HepG2 (cell line): ENCODE data around the gene GPC3. TPM values are rescaled to one million over a fixed set of nuclear protein-coding genes. Genes with fewer than 3 reads are reported as not detected.
A peak's percentile ranks its signal among the peaks of the same experiment; 100 is the strongest.
"Not testable (repeated sequence)": the region's sequence is repeated elsewhere in the genome, so short reads cannot be mapped to it uniquely, and the experiment has no call there.

Source experiments
- ATAC-seq: fragments of 200-7000 bp; cut with Tn5 transposase; 3 replicates; pipeline ENCODE4 v1.9.1; 2020; ENCODE audit warnings: mild to moderate bottlenecking, moderate library complexity
- BruUV-seq: library from RNA; stranded (reverse); fragments of 400-500 nt; replicated peaks from 2 replicates; lab custom pipeline; 2021; lab: Mats Ljungman, UMichigan
- CTCF ChIA-PET: fragments of 300-600 bp; formaldehyde crosslinking; extraction: SDS; loops from one replicate; lab custom pipeline; 2021; ENCODE audit warnings: low total read pairs, inconsistent platforms, low intra/inter-chr PET ratio; lab: Yijun Ruan, JAX
- POLR2A ChIA-PET: fragments of 350-600 bp; sonication (Branson Sonifier 250); formaldehyde crosslinking; loops from one replicate; lab custom pipeline; 2020; ENCODE audit warnings: antibody characterized with exemption, inconsistent platforms; lab: Yijun Ruan, JAX
- DNase-seq: peaks from one replicate; pipeline ENCODE4 v3.0.0-alpha.2; 2015; ENCODE audit warnings: low spot score
- FAIRE-seq: peaks from 3 replicates; lab custom pipeline; 2011; peaks lifted over from hg19 to GRCh38; lab: Jason Lieb, UNC
- H2AFZ ChIP-seq: one replicate; pipeline ENCODE4 v1.6.1; 2011; ENCODE audit warnings: low read length, inconsistent platforms
- H3K27ac ChIP-seq: fragments of 300-600 bp; 3 replicates; pipeline ENCODE4 v1.8.0; 2011; ENCODE audit warnings: mixed run types, mild to moderate bottlenecking, mixed read lengths, low read length, inconsistent platforms; ENCODE audit not compliant: insufficient read depth; ENCODE audit errors: extremely low read length
- H3K27me3 ChIP-seq, 2 experiments: fragments of 200-600 bp in 1 of 2; 2 replicates in 1 of 2; 3 replicates in 1 of 2; pipeline versions ENCODE4 v1.6.0 to v1.8.0; 2011; ENCODE audit warnings: low read length in 2 of 2, mild to moderate bottlenecking in 2 of 2, moderate library complexity in 2 of 2, inconsistent platforms in 1 of 2; ENCODE audit not compliant: insufficient read depth in 2 of 2, control insufficient read depth in 1 of 2
- H3K36me3 ChIP-seq, 2 experiments: fragments of 200-600 bp in 1 of 2; replicated peaks in 1 of 2; 2 replicates in 1 of 2; 3 replicates in 1 of 2; pipeline versions ENCODE4 v1.5.1 to v1.8.0; 2011; ENCODE audit warnings: low read length in 2 of 2, inconsistent platforms in 1 of 2; ENCODE audit not compliant: insufficient read depth in 2 of 2, control insufficient read depth in 1 of 2
- H3K4me1 ChIP-seq: 2 replicates; pipeline ENCODE4 v1.5.1; 2012; ENCODE audit warnings: low read length, inconsistent platforms; ENCODE audit not compliant: insufficient read depth
- H3K4me2 ChIP-seq: 2 replicates; pipeline ENCODE4 v1.6.0; 2011; ENCODE audit warnings: low read depth, low read length, inconsistent platforms
- H3K4me3 ChIP-seq, 3 experiments: fragments of 200-600 bp in 1 of 3; sonication (generic), shearing (Covaris generic) in 1 of 3; replicated peaks in 1 of 3; 2 replicates each; pipeline ENCODE4 v1.5.1; 2011 to 2016; ENCODE audit warnings: low read length in 3 of 3, inconsistent platforms in 2 of 3, low read depth in 2 of 3, mild to moderate bottlenecking in 2 of 3, control low read depth in 1 of 3, mixed read lengths in 1 of 3; ENCODE audit not compliant: insufficient read depth in 1 of 3
- H3K79me2 ChIP-seq: one replicate; pipeline ENCODE4 v1.6.1; 2011; ENCODE audit warnings: low read length, inconsistent platforms; ENCODE audit not compliant: insufficient read depth
- H3K9ac ChIP-seq: 2 replicates; pipeline ENCODE4 v1.6.0; 2011; ENCODE audit warnings: mild to moderate bottlenecking, low read depth, low read length, inconsistent platforms; ENCODE audit not compliant: insufficient read depth
- H3K9me3 ChIP-seq: 2 replicates; pipeline ENCODE4 v1.5.1; 2012; ENCODE audit warnings: mild to moderate bottlenecking, low read length
- H4K20me1 ChIP-seq: 2 replicates; pipeline ENCODE4 v1.6.0; 2011; ENCODE audit warnings: inconsistent platforms, mild to moderate bottlenecking, low read length, moderate library complexity; ENCODE audit not compliant: insufficient read depth
- FOXA1 ChIP-seq, 2 experiments: fragments of 450-650 bp in 1 of 2; sonication (generic) in 1 of 2; formaldehyde crosslinking in 1 of 2; IDR thresholded peaks; 2 replicates each; pipeline versions ENCODE4 v1.4.0 to v1.6.1; 2016 to 2020; ENCODE audit warnings: missing genetic modification reagents in 1 of 2
- HNF1B ChIP-seq: sonication (generic); formaldehyde crosslinking; IDR thresholded peaks from 2 replicates; pipeline ENCODE4 v1.5.1; 2020; ENCODE audit warnings: mild to moderate bottlenecking, moderate library complexity, missing genetic modification reagents
- HOXA5 ChIP-seq: sonication (generic); formaldehyde crosslinking; IDR thresholded peaks from 2 replicates; pipeline ENCODE4 v1.4.0; 2020; ENCODE audit warnings: missing genetic modification reagents
- KMT2A ChIP-seq: sonication (generic); formaldehyde crosslinking; IDR thresholded peaks from 2 replicates; pipeline ENCODE4 v1.4.0; 2020; ENCODE audit warnings: missing genetic modification reagents
- SOX6 ChIP-seq, 2 experiments: fragments of 450-650 bp in 1 of 2; sonication (generic) in 1 of 2; formaldehyde crosslinking in 1 of 2; IDR thresholded peaks; 2 replicates each; pipeline versions ENCODE4 v1.4.0 to v1.6.1; 2017 to 2020; ENCODE audit warnings: antibody characterized with exemption in 1 of 2, mild to moderate bottlenecking in 1 of 2, missing genetic modification reagents in 1 of 2
- ZBTB25 ChIP-seq: IDR thresholded peaks from 2 replicates; pipeline ENCODE4 v1.6.1; 2018; ENCODE audit warnings: missing genetic modification reagents
- ZFP41 ChIP-seq: sonication (generic); formaldehyde crosslinking; IDR thresholded peaks from 2 replicates; pipeline ENCODE4 v1.4.0; 2020; ENCODE audit warnings: mild to moderate bottlenecking, missing genetic modification reagents, borderline replicate concordance
- ZNF281 ChIP-seq: sonication (generic); formaldehyde crosslinking; IDR thresholded peaks from 2 replicates; pipeline ENCODE4 v1.4.0; 2020; ENCODE audit warnings: missing genetic modification reagents, borderline replicate concordance
- ZNF329 ChIP-seq: sonication (generic); formaldehyde crosslinking; IDR thresholded peaks from 2 replicates; pipeline ENCODE4 v1.9.0; 2021; ENCODE audit warnings: low read depth, mild to moderate bottlenecking, missing genetic modification reagents
- ZNF562 ChIP-seq: sonication (generic); formaldehyde crosslinking; IDR thresholded peaks from 2 replicates; pipeline ENCODE4 v1.8.0; 2022; ENCODE audit warnings: missing genetic modification reagents, borderline replicate concordance
- ZNF605 ChIP-seq: sonication (generic); formaldehyde crosslinking; IDR thresholded peaks from 2 replicates; pipeline ENCODE4 v1.8.0; 2022; ENCODE audit warnings: mild to moderate bottlenecking, missing genetic modification reagents
- ZNF672 ChIP-seq: sonication (generic); formaldehyde crosslinking; IDR thresholded peaks from 2 replicates; pipeline ENCODE4 v1.8.1; 2022; ENCODE audit warnings: missing genetic modification reagents
- WGBS: methylation state at CpG from one replicate; pipeline ENCODE4 v1.1.6; 2017; ENCODE audit warnings: low lambda C conversion rate; 5-methylcytosine and 5-hydroxymethylcytosine counted together
- in situ Hi-C: cut with HindIII; loops from 2 replicates; pipeline ENCODE4 v1.10.0; 2017; ENCODE audit warnings: low pct_unique_long_range_greater_than_20kb; ENCODE audit not compliant: extremely low pct_ligation_motif_present
- intact Hi-C: fragments of 100-400 bp; cut with micrococcal nuclease; formaldehyde crosslinking; loops from one replicate; pipeline ENCODE4 v1.10.0; 2022; ENCODE audit not compliant: unreplicated experiment
- polyA plus RNA-seq, 8 experiments: library from polyadenylated mRNA; depleted of rRNA in 3 of 8; stranded (reverse) in 7 of 8; unstranded in 1 of 8; fragments of >200 nt; fragmentation: Illumina TruSeq in 4 of 8; extraction: Trizol in 4 of 8; gene quantifications; 2 replicates each; pipeline versions ENCODE4 v1.2.1 to v1.2.3, GENCODE V29; 2011 to 2016; ENCODE audit warnings: low read depth in 4 of 8, missing spikeins in 1 of 8, mixed read lengths in 1 of 8; ENCODE audit not compliant: insufficient read depth in 1 of 8
- total RNA-seq, 5 experiments: library from RNA; depleted of rRNA; stranded (reverse); fragments of >200 nt; fragmentation: Illumina TruSeq; extraction: Trizol; gene quantifications; 2 replicates each; pipeline ENCODE4 v1.2.3, GENCODE V29; 2016; ENCODE audit warnings: low read depth in 1 of 5

GPC3 gene
- total and polyA plus RNA-seq, 2 of the 13 experiments (the other 11 are each of a cell fraction or from before 2014, with no cell fraction given), result 1,799 to 3,263 TPM

- no peak for TF ChIP-seq KMT2A (CRISPR knock-in tag)
- TF ChIP-seq ZNF329 (CRISPR knock-in tag), result no peak
- no peak for TF ChIP-seq SOX6 (IDR thresholded peaks at IDR 0.05)
- TF ChIP-seq SOX6 (CRISPR knock-in tag; IDR thresholded peaks at IDR 0.05), result no peak
- no peak for TF ChIP-seq ZNF672 (CRISPR knock-in tag)
- TF ChIP-seq ZNF562 (CRISPR knock-in tag), result no peak
- no peak for TF ChIP-seq ZNF605 (CRISPR knock-in tag)
- no peak for TF ChIP-seq HNF1B (CRISPR knock-in tag)
- TF ChIP-seq ZFP41 (CRISPR knock-in tag), result no peak
- no peak for TF ChIP-seq ZBTB25 (CRISPR knock-in tag)
- TF ChIP-seq HOXA5, result no peak
Observed at GRCh38 chrX:133627673-133628072, 357.7 kb downstream of the GPC3 start (continued).

- POLR2A ChIA-PET; H3K4me2 ChIP-seq; H3K27ac ChIP-seq; DNase-seq; H3K4me1 ChIP-seq; ATAC-seq; H3K9me3 ChIP-seq; in situ Hi-C loops; H3K36me3 ChIP-seq; BruUV-seq; intact Hi-C loops; H3K4me3 ChIP-seq; H2AFZ ChIP-seq; FAIRE-seq; H3K27me3 ChIP-seq; CTCF ChIA-PET; H3K9ac ChIP-seq; TF ChIP-seq FOXA1 (IDR thresholded peaks at IDR 0.05): not testable (repeated sequence)
- Histone ChIP-seq H3K79me2 (peaks cover 11% of the 10 kb centered on the region), H4K20me1 (peaks cover 28% of the 10 kb centered on the region)
- 0 out of 2 replicates have a peak, but pooled peaks have one; percentile 26 for TF ChIP-seq FOXA1 (CRISPR knock-in tag; IDR thresholded peaks at IDR 0.05)
- peak; percentile 64; the same call in 1 of the 2 replicates for TF ChIP-seq ZNF281 (CRISPR knock-in tag)
- 90% methylated on average over 2 of the region's 10 CpGs for WGBS
Observed at GRCh38 chrX:133621384-133621783, 364.0 kb downstream of the GPC3 start.
